GM12878 (cell line): ENCODE data around the gene IGF2BP1. TPM values are rescaled to one million over a fixed set of nuclear protein-coding genes. Genes with fewer than 3 reads are reported as not detected.

Source experiments
- ATAC-seq: fragments of 200-7000 bp; cut with Tn5 transposase; 3 replicates; pipeline ENCODE4 v1.9.1; 2020; ENCODE audit warnings: mild to moderate bottlenecking, moderate library complexity
- BruUV-seq: library from RNA; stranded (reverse); fragments of 400-500 nt; replicated peaks from 2 replicates; lab custom pipeline; 2021; lab: Mats Ljungman, UMichigan
- CTCF ChIA-PET: fragments of 300-600 bp; sonication (Branson Sonifier 250); formaldehyde crosslinking; extraction: SDS; loops from one replicate; lab custom pipeline; 2021; ENCODE audit warnings: inconsistent platforms; lab: Yijun Ruan, JAX
- POLR2A ChIA-PET: fragments of 350-600 bp; formaldehyde crosslinking; extraction: SDS; loops from one replicate; lab custom pipeline; 2021; ENCODE audit warnings: inconsistent platforms; lab: Charles Lee
- RAD21 ChIA-PET: fragments of 300-600 bp; sonication (Branson Sonifier 250); formaldehyde crosslinking; loops from one replicate; lab custom pipeline; 2023; ENCODE audit warnings: antibody characterized with exemption; ENCODE audit not compliant: unreplicated experiment; lab: Charles Lee
- SMC1A ChIA-PET: fragments of 300-600 bp; sonication (Branson Sonifier 250); formaldehyde crosslinking; loops from one replicate; lab custom pipeline; 2023; ENCODE audit not compliant: unreplicated experiment, uncharacterized antibody; lab: Charles Lee
- DNase-seq: peaks from one replicate; pipeline ENCODE4 v3.0.0-alpha.2; 2011; ENCODE audit warnings: low read depth, low spot score
- FAIRE-seq: peaks from 3 replicates; lab custom pipeline; 2011; peaks lifted over from hg19 to GRCh38; lab: Jason Lieb, UNC
- H2AFZ ChIP-seq: 2 replicates; pipeline ENCODE4 v1.6.0; 2011; ENCODE audit warnings: low read depth, low read length, control low read depth; ENCODE audit not compliant: control insufficient read depth
- H3K27ac ChIP-seq: 2 replicates; pipeline ENCODE4 v1.5.1; 2011; ENCODE audit warnings: control low read depth; ENCODE audit not compliant: control insufficient read depth, insufficient read depth
- H3K27me3 ChIP-seq, 2 experiments: replicated peaks in 1 of 2; 2 replicates each; pipeline versions ENCODE4 v1.6.0 to v1.6.1; 2011; ENCODE audit warnings: low read length in 1 of 2; ENCODE audit not compliant: control insufficient read depth in 2 of 2, insufficient read depth in 2 of 2
- H3K36me3 ChIP-seq, 2 experiments: 2 replicates each; pipeline ENCODE4 v1.5.1; 2011; ENCODE audit warnings: low read length in 1 of 2; ENCODE audit not compliant: control insufficient read depth in 2 of 2, insufficient read depth in 2 of 2
- H3K4me1 ChIP-seq: 2 replicates; pipeline ENCODE4 v1.6.1; 2011; ENCODE audit warnings: mild to moderate bottlenecking, low read length, moderate library complexity, mixed read lengths; ENCODE audit not compliant: control insufficient read depth, insufficient read depth
- H3K4me2 ChIP-seq: 2 replicates; pipeline ENCODE4 v1.6.0; 2011; ENCODE audit warnings: control low read depth; ENCODE audit not compliant: control insufficient read depth, insufficient read depth
- H3K4me3 ChIP-seq: fragments of 200-600 bp; sonication (generic); 2 replicates; pipeline ENCODE4 v1.5.1; 2016
- H3K79me2 ChIP-seq: 2 replicates; pipeline ENCODE4 v1.6.0; 2011; ENCODE audit warnings: low read length; ENCODE audit not compliant: control insufficient read depth, insufficient read depth
- H3K9ac ChIP-seq: 2 replicates; pipeline ENCODE4 v1.8.0; 2011; ENCODE audit warnings: low read length, control low read depth, mixed read lengths; ENCODE audit not compliant: control insufficient read depth, insufficient read depth
- H3K9me3 ChIP-seq: replicated peaks from 3 replicates; pipeline ENCODE4 v1.5.1; 2011; ENCODE audit warnings: mild to moderate bottlenecking, low read length; ENCODE audit not compliant: control insufficient read depth, insufficient read depth
- H4K20me1 ChIP-seq: 2 replicates; pipeline ENCODE4 v1.6.0; 2011; ENCODE audit not compliant: control insufficient read depth, insufficient read depth
- BMI1 ChIP-seq: fragments of 450-650 bp; IDR thresholded peaks from 2 replicates; pipeline ENCODE4 v1.6.1; 2016; ENCODE audit warnings: mild to moderate bottlenecking, moderate library complexity, borderline replicate concordance
- CBFB ChIP-seq: IDR thresholded peaks from 2 replicates; pipeline ENCODE4 v1.6.1; 2016; ENCODE audit warnings: antibody characterized with exemption, low read depth
- ESRRA ChIP-seq: IDR thresholded peaks from 2 replicates; pipeline ENCODE4 v1.6.1; 2012; ENCODE audit warnings: mild to moderate bottlenecking, low read length, improper control_type of control experiment
- FOXK2 ChIP-seq: fragments of 450-650 bp; IDR thresholded peaks from 2 replicates; pipeline ENCODE4 v1.6.1; 2017; ENCODE audit warnings: mild to moderate bottlenecking, moderate library complexity
- GATAD2B ChIP-seq: fragments of 450-650 bp; conservative IDR thresholded peaks from 2 replicates; pipeline ENCODE4 v1.6.1; 2017; ENCODE audit warnings: low read depth, mild to moderate bottlenecking, moderate library complexity
- PBX3 ChIP-seq: IDR thresholded peaks from 2 replicates; pipeline ENCODE4 v1.6.1; 2011; ENCODE audit warnings: mild to moderate bottlenecking, low read depth, low read length, moderate library complexity; ENCODE audit not compliant: insufficient replicate concordance
- SIX5 ChIP-seq: IDR thresholded peaks from 2 replicates; pipeline ENCODE4 v1.6.1; 2011; ENCODE audit warnings: mild to moderate bottlenecking, low read depth, low read length, moderate library complexity; ENCODE audit not compliant: severe bottlenecking
- SMAD5 ChIP-seq: IDR thresholded peaks from 2 replicates; pipeline ENCODE4 v1.6.1; 2016; ENCODE audit warnings: antibody characterized with exemption, low read depth
- TAF1 ChIP-seq: IDR thresholded peaks from 2 replicates; pipeline ENCODE4 v1.6.1; 2011; ENCODE audit warnings: mild to moderate bottlenecking, low read depth, low read length, borderline replicate concordance
- TBL1XR1 ChIP-seq: IDR thresholded peaks from 2 replicates; pipeline ENCODE4 v1.6.1; 2012; ENCODE audit warnings: low read depth, low read length, improper control_type of control experiment
- ZBED1 ChIP-seq: IDR thresholded peaks from 2 replicates; pipeline ENCODE4 v1.6.1; 2016; ENCODE audit warnings: borderline replicate concordance
- ZBTB33 ChIP-seq: fragments of 450-650 bp; IDR thresholded peaks from 2 replicates; pipeline ENCODE4 v1.6.1; 2017; ENCODE audit warnings: mild to moderate bottlenecking
- WGBS: methylation state at CpG from one replicate; pipeline ENCODE4 v1.1.6; 2016; ENCODE audit warnings: low lambda C conversion rate; ENCODE audit not compliant: insufficient replicate concordance, insufficient coverage; ENCODE audit errors: missing lambda C conversion rate; 5-methylcytosine and 5-hydroxymethylcytosine counted together
- in situ Hi-C: fragments of 300-500 bp; cut with MboI; formaldehyde crosslinking; loops from 9 replicates; pipeline ENCODE4 v1.14.3; 2018; ENCODE audit warnings: mixed read lengths
- intact Hi-C: fragments of 100-400 bp; cut with micrococcal nuclease; formaldehyde crosslinking; loops from one replicate; pipeline ENCODE4 v1.14.2; 2022; ENCODE audit not compliant: unreplicated experiment
- polyA plus RNA-seq, 11 experiments: library from polyadenylated mRNA; depleted of rRNA in 4 of 11; unstranded in 6 of 11; stranded (reverse) in 5 of 11; fragments of >200 nt; fragmentation: Nextera tagmentation in 4 of 11; fragmentation: Illumina TruSeq in 1 of 11; extraction: Ambion mirVana in 4 of 11; extraction: Trizol in 1 of 11; gene quantifications; 1 replicate in 1 of 11; 2 replicates in 10 of 11; pipeline versions ENCODE4 v1.2.1 to v1.2.3, GENCODE V29; 2011 to 2016; ENCODE audit warnings: inconsistent platforms in 2 of 11, missing spikeins in 2 of 11, low read depth in 1 of 11
- total RNA-seq, 4 experiments: library from RNA; depleted of rRNA in 3 of 4; stranded (reverse); fragments of >200 nt in 3 of 4; fragmentation: Illumina TruSeq in 1 of 4; extraction: Trizol in 1 of 4; gene quantifications; 2 replicates each; pipeline versions ENCODE4 v1.2.1 to v1.2.3, GENCODE V29; 2013 to 2021

IGF2BP1 gene
- total and polyA plus RNA-seq, 10 of the 15 experiments (the other 5 are each of a cell fraction or from before 2014, with no cell fraction given): 0.04 to 2.4 (median 0.13) TPM; not detected in 1

- peak; percentile 90 for TF ChIP-seq ZBTB33
- no peak for TF ChIP-seq BMI1
These were observed 38.5 kb downstream of the IGF2BP1 start (continued) for GRCh38 chr17:49035470-49036269.

- Histone ChIP-seq H3K4me2 (no peak overlapping the region), H3K27me3 (no peaks in the 10 kb centered on the region; a peak in 1 of 4 replicates), H3K36me3 (no peaks in the 10 kb centered on the region), H3K9ac (no peak overlapping the region), H4K20me1 (no peaks in the 10 kb centered on the region; the same call in 1 of the 2 replicates), H2AFZ (no peak overlapping the region), H3K79me2 (no peaks in the 10 kb centered on the region), H3K4me1 (no peaks in the 10 kb centered on the region), H3K27ac (no peak overlapping the region), H3K4me3 (no peak overlapping the region), H3K9me3 (no peaks in the 10 kb centered on the region)
- 75% methylated on average over 13 of the region's 13 CpGs for WGBS
- FAIRE-seq (no peak), ATAC-seq (no peak), DNase-seq (no peak)
- TF ChIP-seq FOXK2 (no peak), ZBED1 (no peak), PBX3 (no peak), GATAD2B (no peak), SIX5 (no peak), ESRRA (no peak), CBFB (no peak), SMAD5 (no peak), TBL1XR1 (no peak), TAF1 (no peak)
- intact Hi-C loops (no loop called here), in situ Hi-C loops (no loop called here)
- BruUV-seq: no TSS peak
- ChIA-PET CTCF (interaction anchor here (0.6 to 8.9 kb wide), 20 partner anchors 9 to 373 kb away, joined by 3 to 115 read pairs (median 6); partner anchors contain the start of gene ATP5MC1), SMC1A (interaction anchor here (2.5 kb wide), 1 partner anchor 153 kb away, joined by 17 read pairs; no protein-coding TSS in a partner anchor), RAD21 (interaction anchor here (0.6 to 1.4 kb wide), 3 partner anchors 152 to 358 kb away, joined by 3 to 7 read pairs (median 5); no protein-coding TSS in a partner anchor), POLR2A (no interaction called here)
These were observed 39.1 kb downstream of the IGF2BP1 start for GRCh38 chr17:49036270-49036626.
